Body of pancreas (tissue), 4 donors: ENCODE measurements around the gene CEP128. TPM values are rescaled to one million over a fixed set of nuclear protein-coding genes. Genes with fewer than 3 reads are reported as not detected.

Experiments used
- ATAC-seq: fragments of 150-250 bp; one replicate; pipeline ENCODE4 v1.9.1; 2016
- DNase-seq, 4 donors: peaks; one replicate each; pipeline ENCODE4 v3.0.0-alpha.2; 2019
- H3K27ac ChIP-seq, 4 donors: fragments of 200-600 bp; sonication (generic); 1 replicate in 3 of 4; 2 replicates in 1 of 4; pipeline versions ENCODE4 v1.5.1 to v1.6.1; 2016 to 2019; ENCODE audit warnings: mild to moderate bottlenecking in 1 of 4, mixed read lengths in 1 of 4, moderate library complexity in 1 of 4
- H3K27me3 ChIP-seq, 2 donors: fragments of 200-600 bp; sonication (generic); one replicate each; pipeline ENCODE4 v1.6.0; 2016; ENCODE audit warnings: mild to moderate bottlenecking in 1 of 2
- H3K36me3 ChIP-seq, 2 donors: fragments of 200-600 bp; sonication (generic); replicated peaks in 1 of 2; 2 replicates each; pipeline ENCODE4 v1.5.1; 2016; ENCODE audit warnings: low read depth in 2 of 2; ENCODE audit not compliant: insufficient read depth in 1 of 2
- H3K4me1 ChIP-seq: fragments of 200-600 bp; sonication (generic); one replicate; pipeline ENCODE4 v1.6.0; 2016
- H3K4me3 ChIP-seq, 2 donors: fragments of 200-600 bp; sonication (generic); 1 replicate in 1 of 2; 2 replicates in 1 of 2; pipeline ENCODE4 v1.5.1; 2016 to 2019
- H3K9me3 ChIP-seq, 3 donors: fragments of 200-600 bp; sonication (generic); 1 replicate in 2 of 3; 2 replicates in 1 of 3; pipeline ENCODE4 v1.5.1; 2016
- CTCF ChIP-seq, 7 experiments: fragments of 450-650 bp in 4 of 7; fragments of 200-600 bp in 3 of 7; sonication (generic) in 3 of 7; IDR thresholded peaks; one replicate each; pipeline ENCODE4 v1.5.1; 2016 to 2019; ENCODE audit warnings: antibody characterized with exemption in 7 of 7
- POLR2A ChIP-seq, 3 donors: fragments of 450-650 bp; IDR thresholded peaks; one replicate each; pipeline ENCODE4 v1.6.1; 2016; ENCODE audit warnings: antibody characterized with exemption in 3 of 3, mild to moderate bottlenecking in 2 of 3
- WGBS, 2 donors: methylation state at CpG; one replicate each; pipeline ENCODE4 v1.1.5; 2017; 5-methylcytosine and 5-hydroxymethylcytosine counted together
- intact Hi-C: fragments of 100-400 bp; cut with DNase I; formaldehyde crosslinking; loops from one replicate; pipeline ENCODE4 v1.15.1; 2023
- total RNA-seq, 2 donors: library from RNA; depleted of rRNA; stranded (reverse); fragments of >200 nt; gene quantifications; one replicate each; pipeline ENCODE4 v1.1.0, GENCODE V29; 2016

The CEP128 gene
- total RNA-seq, 2 donors from 2014 or later = 7.8 to 14.5 TPM

DNA sequence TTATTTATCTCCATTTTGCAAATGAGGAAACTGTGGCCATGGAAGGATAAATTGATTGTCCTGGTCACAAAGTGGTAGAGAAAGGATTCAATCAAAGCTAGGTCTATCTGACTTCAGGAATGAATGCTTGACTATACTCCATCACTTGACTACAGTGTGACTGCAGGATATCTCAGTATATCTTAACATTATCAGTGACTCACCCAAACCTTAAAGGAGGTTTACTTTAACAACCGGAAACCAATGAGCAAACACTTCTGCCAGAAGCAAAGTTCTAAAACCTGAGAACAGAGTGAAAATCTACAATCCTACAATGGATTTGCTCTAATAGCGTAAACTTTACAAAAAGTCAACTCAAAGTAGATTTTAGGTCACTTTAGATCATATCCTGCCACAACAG lies 277.0 kb downstream of the CEP128 start:
- TF ChIP-seq POLR2A (IDR thresholded peaks at IDR 0.05) (no peak), CTCF (IDR thresholded peaks at IDR 0.05) (no peak)
- Histone ChIP-seq H3K36me3 (no peaks in the 10 kb centered on the region), H3K27me3 (no peaks in the 10 kb centered on the region), H3K9me3 (no peaks in the 10 kb centered on the region), H3K4me1 (no peaks in the 10 kb centered on the region), H3K4me3 (no peak overlapping the region), H3K27ac (no peak overlapping the region)
- DNase-seq (no peak), ATAC-seq (no peak)
- WGBS, 2 donors = 81 to 82% methylated on average over 2 of the region's 2 CpGs
- intact Hi-C loops = no loop called here

- DNase-seq = no peak
- H3K4me3 ChIP-seq = no peak overlapping the region
- H3K9me3 ChIP-seq = no peaks in the 10 kb centered on the region
- 83 to 94% methylated on average over 2 of the region's 2 CpGs for WGBS, 2 donors
- no peaks in the 10 kb centered on the region for H3K27me3 ChIP-seq
- ATAC-seq = no peak
- intact Hi-C loops = no loop called here
- no peaks in the 10 kb centered on the region for H3K36me3 ChIP-seq
- no peak for TF ChIP-seq CTCF (IDR thresholded peaks at IDR 0.05)
- no peak for TF ChIP-seq POLR2A (IDR thresholded peaks at IDR 0.05)
- no peak overlapping the region for H3K27ac ChIP-seq
- H3K4me1 ChIP-seq = no peaks in the 10 kb centered on the region
Observed at GRCh38 chr14:80663541-80663940, 278.0 kb downstream of the CEP128 start.

DNA sequence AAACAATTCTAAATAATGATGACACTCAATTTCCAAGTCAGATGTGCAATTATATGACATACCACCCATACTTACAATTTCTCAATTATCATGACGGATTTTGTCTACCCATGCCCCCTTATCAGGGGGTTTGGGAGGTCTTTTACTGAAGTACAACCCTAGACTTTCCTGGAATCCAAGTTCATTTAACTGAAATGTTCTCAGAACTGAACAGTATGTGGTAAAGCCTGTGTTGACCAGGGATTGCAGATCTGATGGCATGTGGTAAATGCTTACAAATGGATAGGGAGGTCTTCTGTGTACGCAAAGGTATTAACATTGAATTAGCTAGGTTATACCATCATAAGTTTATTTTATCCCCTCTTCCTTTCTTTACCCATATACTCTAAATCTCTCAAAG lies 281.8 kb downstream of the CEP128 start:
- TF ChIP-seq POLR2A (IDR thresholded peaks at IDR 0.05) (no peak), CTCF (IDR thresholded peaks at IDR 0.05) (no peak)
- intact Hi-C loops = no loop called here
- H3K4me1 ChIP-seq = no peaks in the 10 kb centered on the region
- no peaks in the 10 kb centered on the region for H3K36me3 ChIP-seq
- 89 to 91% methylated on average over 2 of the region's 2 CpGs for WGBS, 2 donors
- DNase-seq = no peak
- H3K9me3 ChIP-seq = no peaks in the 10 kb centered on the region
- no peaks in the 10 kb centered on the region for H3K27me3 ChIP-seq
- H3K27ac ChIP-seq = no peak overlapping the region
- no peak overlapping the region for H3K4me3 ChIP-seq
- no peak for ATAC-seq

DNA sequence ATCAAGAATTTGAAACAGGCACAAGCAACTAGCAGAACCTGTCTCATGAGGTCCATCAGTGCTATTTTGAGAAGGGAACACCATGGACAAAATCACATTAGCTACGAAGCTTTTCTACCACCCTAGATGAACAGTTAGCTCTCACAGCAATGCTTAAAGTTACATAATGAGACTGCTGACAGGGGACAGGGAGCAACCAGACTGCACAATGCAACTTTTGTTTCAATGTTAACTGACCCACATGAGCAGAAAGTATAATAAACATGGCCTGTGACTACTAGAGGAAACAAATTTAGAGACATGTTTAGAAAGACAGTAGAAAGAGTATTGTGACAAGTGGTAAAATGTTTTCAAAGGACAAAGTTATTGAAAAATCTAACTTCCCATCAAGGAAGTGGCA lies 282.8 kb downstream of the CEP128 start:
- Histone ChIP-seq H3K4me1 (no peaks in the 10 kb centered on the region), H3K27ac (no peak overlapping the region), H3K36me3 (no peaks in the 10 kb centered on the region), H3K9me3 (no peaks in the 10 kb centered on the region), H3K27me3 (no peaks in the 10 kb centered on the region), H3K4me3 (no peak overlapping the region)
- no peak for TF ChIP-seq POLR2A (IDR thresholded peaks at IDR 0.05)
- TF ChIP-seq CTCF (IDR thresholded peaks at IDR 0.05) = no peak
- DNase-seq = no peak
- intact Hi-C loops = no loop called here
- no peak for ATAC-seq
- WGBS, 2 donors = 47 to 57% methylated on average over 1 of the region's 1 CpG

- WGBS, 2 donors = 95 to 100% methylated on average over 1 of the region's 1 CpG
- ATAC-seq (no peak), DNase-seq (no peak)
- H3K4me1 ChIP-seq = no peaks in the 10 kb centered on the region
- H3K4me3 ChIP-seq = no peak overlapping the region
- intact Hi-C loops = no loop called here
- no peaks in the 10 kb centered on the region for H3K27me3 ChIP-seq
- no peak overlapping the region for H3K27ac ChIP-seq
- TF ChIP-seq POLR2A (IDR thresholded peaks at IDR 0.05) (no peak), CTCF (IDR thresholded peaks at IDR 0.05) (no peak)
- H3K36me3 ChIP-seq = no peaks in the 10 kb centered on the region
- no peaks in the 10 kb centered on the region for H3K9me3 ChIP-seq
Observed at GRCh38 chr14:80658155-80658554, 283.4 kb downstream of the CEP128 start.
